Posterior cingulate gyrus (tissue), 11 donors: ENCODE results near the gene SIK1.
"Not testable (repeated sequence)": the region's sequence is repeated elsewhere in the genome, so short reads cannot be mapped to it uniquely, and the experiment has no call there.

Source experiments
- DNase-seq, 10 donors: peaks; one replicate each; pipeline versions ENCODE4 v3.0.0 to v3.0.0-alpha.2; 2020 to 2021; ENCODE audit warnings: mixed read lengths in 3 of 10
- intact Hi-C: fragments of 100-400 bp; cut with DNase I; formaldehyde crosslinking; loops from one replicate; pipeline ENCODE4 v1.15.1; 2023

Gene SIK1

GRCh38 chr21:43440835-43441727 is 14.2 kb upstream of the SIK1 start:
- DNase-seq, intact Hi-C loops: not testable (repeated sequence)

- intact Hi-C loops, result not testable (repeated sequence)
- peak in 1 of 10 donors; percentile 54 for DNase-seq
These were observed 12.6 kb upstream of the SIK1 start for GRCh38 chr21:43439316-43440075.

- DNase-seq, intact Hi-C loops: not testable (repeated sequence)
These were observed 9.3 kb upstream of the SIK1 start for GRCh38 chr21:43436272-43436671.

- DNase-seq, intact Hi-C loops: not testable (repeated sequence)
These were observed 6.6 kb upstream of the SIK1 start for GRCh38 chr21:43433340-43434136.

- intact Hi-C loops, DNase-seq: not testable (repeated sequence)
These were observed 4.0 kb upstream of the SIK1 start for GRCh38 chr21:43430830-43431416.

- DNase-seq, intact Hi-C loops: not testable (repeated sequence)
These were observed 2.0 kb upstream of the SIK1 start for GRCh38 chr21:43428964-43429363.

GRCh38 chr21:43427242-43427559 is 270 bp upstream of the SIK1 start:
- DNase-seq, intact Hi-C loops: not testable (repeated sequence)

GRCh38 chr21:43426004-43426403 is 927 bp downstream of the SIK1 start:
- DNase-seq, intact Hi-C loops: not testable (repeated sequence)

GRCh38 chr21:43419475-43419874 is 7.5 kb downstream of the SIK1 start:
- intact Hi-C loops, DNase-seq: not testable (repeated sequence)

GRCh38 chr21:43414576-43414975 is 12.4 kb downstream of the SIK1 start:
- intact Hi-C loops, DNase-seq: not testable (repeated sequence)

- DNase-seq, intact Hi-C loops: not testable (repeated sequence)
These were observed 14.7 kb downstream of the SIK1 start for GRCh38 chr21:43412020-43412788.

- intact Hi-C loops, result not testable (repeated sequence)
- DNase-seq, result peak in 1 of 10 donors; percentile 14
These were observed 16.4 kb downstream of the SIK1 start for GRCh38 chr21:43410456-43411068.

- DNase-seq, intact Hi-C loops: not testable (repeated sequence)
These were observed 19.8 kb downstream of the SIK1 start for GRCh38 chr21:43407139-43407538.

GRCh38 chr21:43404450-43404849 is 22.5 kb downstream of the SIK1 start:
- DNase-seq, intact Hi-C loops: not testable (repeated sequence)

GRCh38 chr21:43403651-43404430 is 23.1 kb downstream of the SIK1 start:
- peak in 2 of 10 donors; percentile 1 to 3 for DNase-seq
- intact Hi-C loops, result not testable (repeated sequence)

GRCh38 chr21:43401125-43401524 is 25.8 kb downstream of the SIK1 start:
- intact Hi-C loops, DNase-seq: not testable (repeated sequence)

GRCh38 chr21:43399595-43400015 is 27.3 kb downstream of the SIK1 start:
- DNase-seq, intact Hi-C loops: not testable (repeated sequence)

- DNase-seq, intact Hi-C loops: not testable (repeated sequence)
These were observed 27.8 kb downstream of the SIK1 start for GRCh38 chr21:43399136-43399535.
